ENCODE results near the gene ZEB2. TPM values are rescaled to one million over a fixed set of nuclear protein-coding genes. Genes with fewer than 3 reads are reported as not detected.

Gene ZEB2
- total RNA-seq, 1 donor from 2014 or later = 139 TPM

DNA sequence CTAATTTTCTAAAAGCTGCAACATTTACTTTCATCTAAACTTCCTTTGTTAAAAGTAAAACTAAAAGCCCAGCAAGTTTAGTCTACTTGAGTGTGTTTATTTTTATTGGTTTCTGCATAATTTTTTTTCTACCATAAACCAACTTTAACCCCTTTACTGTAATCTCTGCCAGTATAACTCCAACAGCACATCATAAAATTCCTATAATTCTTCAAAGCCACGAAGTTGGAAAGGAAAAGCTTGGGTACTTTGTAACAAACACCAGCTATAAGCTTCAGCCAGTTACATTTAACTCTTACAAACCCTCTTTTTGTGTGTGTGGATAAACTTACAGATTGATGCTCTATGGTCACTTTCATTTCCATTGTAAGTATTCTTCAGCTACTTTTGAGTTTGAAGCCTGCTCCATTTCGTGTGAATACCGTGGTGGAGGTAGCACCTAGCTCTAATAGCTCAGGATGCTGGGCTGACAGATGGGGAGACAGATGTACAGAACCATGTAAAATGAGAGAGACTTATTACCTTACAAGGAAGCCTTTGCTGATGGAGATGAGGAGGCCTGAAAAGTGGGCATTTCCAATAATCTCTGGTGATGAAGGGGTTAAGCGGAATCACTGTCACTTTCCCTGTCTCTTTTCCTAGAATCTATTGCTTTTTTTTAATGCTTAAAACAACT lies 42.5 kb downstream of the ZEB2 start:
- TF ChIP-seq, protein P1, sequence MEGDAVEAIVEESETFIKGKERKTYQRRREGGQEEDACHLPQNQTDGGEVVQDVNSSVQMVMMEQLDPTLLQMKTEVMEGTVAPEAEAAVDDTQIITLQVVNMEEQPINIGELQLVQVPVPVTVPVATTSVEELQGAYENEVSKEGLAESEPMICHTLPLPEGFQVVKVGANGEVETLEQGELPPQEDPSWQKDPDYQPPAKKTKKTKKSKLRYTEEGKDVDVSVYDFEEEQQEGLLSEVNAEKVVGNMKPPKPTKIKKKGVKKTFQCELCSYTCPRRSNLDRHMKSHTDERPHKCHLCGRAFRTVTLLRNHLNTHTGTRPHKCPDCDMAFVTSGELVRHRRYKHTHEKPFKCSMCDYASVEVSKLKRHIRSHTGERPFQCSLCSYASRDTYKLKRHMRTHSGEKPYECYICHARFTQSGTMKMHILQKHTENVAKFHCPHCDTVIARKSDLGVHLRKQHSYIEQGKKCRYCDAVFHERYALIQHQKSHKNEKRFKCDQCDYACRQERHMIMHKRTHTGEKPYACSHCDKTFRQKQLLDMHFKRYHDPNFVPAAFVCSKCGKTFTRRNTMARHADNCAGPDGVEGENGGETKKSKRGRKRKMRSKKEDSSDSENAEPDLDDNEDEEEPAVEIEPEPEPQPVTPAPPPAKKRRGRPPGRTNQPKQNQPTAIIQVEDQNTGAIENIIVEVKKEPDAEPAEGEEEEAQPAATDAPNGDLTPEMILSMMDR (IDR thresholded peaks at IDR 0.05) = no peak
- no peaks in the 10 kb centered on the region for H3K27me3 Mint-ChIP-seq (ENCODE audit: unreplicated experiment)
- H3K36me3 Mint-ChIP-seq (ENCODE audit: unreplicated experiment) = peaks cover 12% of the 10 kb centered on the region
- peak overlapping the region; percentile 61 for H3K27ac Mint-ChIP-seq (ENCODE audit: unreplicated experiment)
- H3K4me3 Mint-ChIP-seq (ENCODE audit: unreplicated experiment) = peak overlapping the region; percentile 30
- DNase-seq (ENCODE audit: extremely low spot score, unreplicated experiment) = no peak
- H3K9me3 Mint-ChIP-seq (ENCODE audit: unreplicated experiment) = no peaks in the 10 kb centered on the region
- H3K4me1 Mint-ChIP-seq (ENCODE audit: unreplicated experiment) = peaks cover 66% of the 10 kb centered on the region

DNA sequence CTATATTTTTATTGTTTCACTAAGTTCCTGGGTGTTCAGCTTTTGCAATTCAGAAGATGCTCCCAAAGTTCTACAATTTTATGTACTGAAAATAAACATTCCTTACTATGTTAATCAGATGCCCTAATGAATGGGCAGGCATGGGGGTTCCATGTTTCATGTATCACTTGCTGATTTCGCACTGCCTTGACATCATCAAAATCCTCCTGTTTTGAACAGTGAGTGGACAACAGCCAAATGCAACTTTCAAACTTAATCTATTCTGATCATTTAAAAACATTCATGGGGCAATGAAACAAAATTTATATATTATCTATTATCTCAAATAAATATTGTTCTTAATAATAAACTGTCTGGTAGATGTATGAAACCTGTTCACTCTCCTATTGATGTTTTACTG lies 43.2 kb downstream of the ZEB2 start:
- Mint-ChIP-seq H3K4me1 (ENCODE audit: unreplicated experiment) (peaks cover 58% of the 10 kb centered on the region), H3K36me3 (ENCODE audit: unreplicated experiment) (peaks cover 6% of the 10 kb centered on the region), H3K9me3 (ENCODE audit: unreplicated experiment) (no peaks in the 10 kb centered on the region), H3K4me3 (ENCODE audit: unreplicated experiment) (no peak overlapping the region), H3K27me3 (ENCODE audit: unreplicated experiment) (no peaks in the 10 kb centered on the region), H3K27ac (ENCODE audit: unreplicated experiment) (no peak overlapping the region)
- DNase-seq (ENCODE audit: extremely low spot score, unreplicated experiment) = no peak
- TF ChIP-seq, protein P1 (IDR thresholded peaks at IDR 0.05) = no peak

DNA sequence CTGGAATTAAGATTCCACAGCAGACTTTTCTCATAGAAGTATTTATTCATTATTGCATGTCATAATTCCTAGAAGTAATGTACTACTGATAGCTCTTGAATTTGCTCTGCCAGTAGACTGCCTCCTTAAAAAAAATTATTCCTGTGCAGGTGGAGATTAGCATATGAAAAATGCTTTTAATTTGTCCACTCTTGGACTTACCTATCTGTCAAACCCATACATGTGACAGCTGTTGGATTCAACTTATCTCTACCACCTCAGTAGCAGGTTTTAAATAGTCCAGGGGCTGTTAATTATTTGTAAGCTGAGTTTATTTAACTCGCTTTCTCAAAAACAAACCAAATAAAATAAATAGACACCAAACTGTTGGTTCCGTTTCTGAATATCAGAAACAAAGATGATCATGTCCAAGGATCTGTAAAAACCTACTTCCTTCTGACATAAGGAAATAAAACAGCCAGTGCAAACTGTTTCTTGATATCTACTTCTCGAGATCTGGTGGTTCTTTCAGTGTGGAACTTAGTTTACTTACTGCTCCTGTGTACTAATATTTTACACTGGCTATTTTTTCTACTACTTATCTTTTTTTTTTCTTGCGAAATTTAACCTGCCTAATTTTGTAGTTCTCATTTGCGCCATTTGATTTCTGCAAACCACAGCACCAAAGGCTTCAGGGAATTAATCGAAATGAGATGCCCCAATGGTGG lies 44.2 kb downstream of the ZEB2 start:
- H3K4me1 Mint-ChIP-seq (ENCODE audit: unreplicated experiment) = peaks cover 49% of the 10 kb centered on the region
- H3K27ac Mint-ChIP-seq (ENCODE audit: unreplicated experiment) = no peak overlapping the region
- no peak for DNase-seq (ENCODE audit: extremely low spot score, unreplicated experiment)
- no peaks in the 10 kb centered on the region for H3K36me3 Mint-ChIP-seq (ENCODE audit: unreplicated experiment)
- H3K4me3 Mint-ChIP-seq (ENCODE audit: unreplicated experiment) = no peak overlapping the region
- H3K27me3 Mint-ChIP-seq (ENCODE audit: unreplicated experiment) = no peaks in the 10 kb centered on the region
- H3K9me3 Mint-ChIP-seq (ENCODE audit: unreplicated experiment) = no peaks in the 10 kb centered on the region
- TF ChIP-seq, protein P1 (IDR thresholded peaks at IDR 0.05) = no peak

DNA sequence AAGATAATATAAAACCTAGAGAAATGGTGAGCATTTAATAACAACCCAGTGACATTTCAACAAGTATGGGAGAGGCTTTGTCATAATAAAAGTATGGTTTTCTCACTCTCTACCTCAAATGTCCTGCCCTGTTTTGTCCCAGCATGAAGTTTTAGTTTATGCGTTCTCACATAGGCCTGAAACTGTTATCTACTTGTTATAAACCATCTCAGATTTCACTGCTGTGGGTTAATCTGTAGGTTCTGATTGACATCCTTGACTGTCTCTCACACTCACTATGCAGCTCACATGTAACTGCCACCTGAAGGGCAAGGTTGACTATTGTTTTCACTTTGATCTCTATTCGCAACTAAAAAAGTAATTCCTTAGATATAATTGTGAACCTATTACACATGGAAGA lies 44.9 kb downstream of the ZEB2 start:
- no peak for DNase-seq (ENCODE audit: extremely low spot score, unreplicated experiment)
- H3K27me3 Mint-ChIP-seq (ENCODE audit: unreplicated experiment) = no peaks in the 10 kb centered on the region
- TF ChIP-seq, protein P1 (IDR thresholded peaks at IDR 0.05) = no peak

DNA sequence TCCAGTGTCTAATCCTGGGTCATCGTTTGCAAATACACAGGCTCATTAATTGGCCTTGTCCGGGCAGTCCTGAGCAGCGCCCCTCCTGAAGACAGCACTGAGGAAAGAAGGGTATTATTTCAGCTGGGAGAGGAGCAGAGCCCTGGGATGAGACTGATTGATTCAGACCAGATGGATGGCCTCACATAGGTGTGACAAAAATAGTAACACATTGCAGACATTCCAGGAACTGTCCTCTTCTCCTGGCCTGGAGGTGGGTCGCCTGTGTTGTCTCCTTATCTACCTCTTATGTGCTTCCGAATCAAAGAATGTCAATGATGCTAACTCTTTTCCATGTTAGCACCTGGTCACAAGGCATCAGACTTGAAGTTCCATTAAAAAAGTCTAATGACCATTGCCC lies 45.9 kb downstream of the ZEB2 start:
- Mint-ChIP-seq H3K27ac (ENCODE audit: unreplicated experiment) (no peak overlapping the region), H3K9me3 (ENCODE audit: unreplicated experiment) (no peaks in the 10 kb centered on the region), H3K36me3 (ENCODE audit: unreplicated experiment) (no peaks in the 10 kb centered on the region), H3K4me3 (ENCODE audit: unreplicated experiment) (no peak overlapping the region), H3K4me1 (ENCODE audit: unreplicated experiment) (peaks cover 38% of the 10 kb centered on the region), H3K27me3 (ENCODE audit: unreplicated experiment) (no peaks in the 10 kb centered on the region)
- no peak for DNase-seq (ENCODE audit: extremely low spot score, unreplicated experiment)
- TF ChIP-seq, protein P1 (IDR thresholded peaks at IDR 0.05) = no peak

More for the DNA sequence above, 44.9 kb downstream of the ZEB2 start:
- Mint-ChIP-seq H3K27ac (ENCODE audit: unreplicated experiment) (no peak overlapping the region), H3K4me3 (ENCODE audit: unreplicated experiment) (no peak overlapping the region), H3K4me1 (ENCODE audit: unreplicated experiment) (peaks cover 43% of the 10 kb centered on the region), H3K36me3 (ENCODE audit: unreplicated experiment) (no peaks in the 10 kb centered on the region), H3K9me3 (ENCODE audit: unreplicated experiment) (no peaks in the 10 kb centered on the region)
